Measurements from ENCODE around the gene BCKDHA. TPM values are rescaled to one million over a fixed set of nuclear protein-coding genes. Genes with fewer than 3 reads are reported as not detected.

The BCKDHA gene
- total RNA-seq, 1 donor from 2014 or later = 51.0 TPM

DNA sequence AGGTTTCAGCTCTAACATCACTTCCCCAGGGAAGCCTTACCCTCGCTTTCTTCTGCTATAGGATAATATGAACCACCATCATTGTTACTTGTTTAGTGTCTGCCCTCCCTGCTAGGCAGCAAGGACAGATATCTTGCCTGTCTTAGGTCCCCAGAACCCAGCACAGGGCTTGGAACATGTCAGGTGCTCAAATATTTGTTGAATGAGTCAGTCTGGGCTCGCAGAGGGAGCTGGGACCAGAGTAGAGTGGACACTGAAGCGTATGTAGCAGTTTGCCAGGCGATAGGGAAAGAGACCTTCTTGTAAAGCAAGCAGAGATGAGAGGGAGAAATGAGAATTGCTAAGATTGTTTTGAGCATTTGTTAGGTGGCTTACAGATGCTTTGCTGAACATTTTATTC lies 11.7 kb downstream of the BCKDHA start:
- Histone ChIP-seq H3K27me3 (ENCODE audit: low read depth) (no peaks in the 10 kb centered on the region), H3K27ac (replicated peaks) (peak overlapping the region; percentile 87), H3K4me3 (peak overlapping the region; percentile 2), H3K9me3 (replicated peaks) (no peaks in the 10 kb centered on the region), H3K4me1 (peaks cover 86% of the 10 kb centered on the region), H3K36me3 (peaks cover 19% of the 10 kb centered on the region)
- no peak for DNase-seq
- intact Hi-C loops (cut with micrococcal nuclease) = no loop called here
- TF ChIP-seq, protein P1, sequence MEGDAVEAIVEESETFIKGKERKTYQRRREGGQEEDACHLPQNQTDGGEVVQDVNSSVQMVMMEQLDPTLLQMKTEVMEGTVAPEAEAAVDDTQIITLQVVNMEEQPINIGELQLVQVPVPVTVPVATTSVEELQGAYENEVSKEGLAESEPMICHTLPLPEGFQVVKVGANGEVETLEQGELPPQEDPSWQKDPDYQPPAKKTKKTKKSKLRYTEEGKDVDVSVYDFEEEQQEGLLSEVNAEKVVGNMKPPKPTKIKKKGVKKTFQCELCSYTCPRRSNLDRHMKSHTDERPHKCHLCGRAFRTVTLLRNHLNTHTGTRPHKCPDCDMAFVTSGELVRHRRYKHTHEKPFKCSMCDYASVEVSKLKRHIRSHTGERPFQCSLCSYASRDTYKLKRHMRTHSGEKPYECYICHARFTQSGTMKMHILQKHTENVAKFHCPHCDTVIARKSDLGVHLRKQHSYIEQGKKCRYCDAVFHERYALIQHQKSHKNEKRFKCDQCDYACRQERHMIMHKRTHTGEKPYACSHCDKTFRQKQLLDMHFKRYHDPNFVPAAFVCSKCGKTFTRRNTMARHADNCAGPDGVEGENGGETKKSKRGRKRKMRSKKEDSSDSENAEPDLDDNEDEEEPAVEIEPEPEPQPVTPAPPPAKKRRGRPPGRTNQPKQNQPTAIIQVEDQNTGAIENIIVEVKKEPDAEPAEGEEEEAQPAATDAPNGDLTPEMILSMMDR (IDR thresholded peaks at IDR 0.05; ENCODE audit: borderline replicate concordance) = no peak

DNA sequence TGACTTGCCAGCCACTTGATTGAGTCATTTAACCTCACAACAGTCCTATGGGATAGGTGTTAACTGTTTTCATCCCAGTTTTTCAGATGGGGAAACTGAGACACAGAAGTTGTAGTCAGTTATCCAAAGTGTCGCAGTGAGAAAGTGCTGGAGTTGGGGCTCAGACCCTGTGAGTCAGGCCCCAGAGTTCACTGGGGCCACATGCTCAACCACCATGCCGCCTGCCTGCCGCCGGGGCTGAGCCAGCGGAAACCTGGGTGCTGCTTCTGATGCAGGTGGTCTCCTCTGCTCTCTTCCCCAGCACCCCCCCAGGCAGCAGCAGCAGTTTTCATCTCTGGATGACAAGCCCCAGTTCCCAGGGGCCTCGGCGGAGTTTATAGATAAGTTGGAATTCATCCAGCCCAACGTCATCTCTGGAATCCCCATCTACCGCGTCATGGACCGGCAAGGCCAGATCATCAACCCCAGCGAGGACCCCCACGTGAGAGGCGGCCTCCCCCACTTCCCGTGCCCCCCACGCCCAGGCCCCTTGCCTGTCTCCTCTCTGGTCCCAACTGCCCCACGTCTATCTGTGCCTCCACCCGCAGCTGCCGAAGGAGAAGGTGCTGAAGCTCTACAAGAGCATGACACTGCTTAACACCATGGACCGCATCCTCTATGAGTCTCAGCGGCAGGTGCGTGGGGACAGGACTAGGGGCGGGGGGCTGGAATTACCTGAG lies 12.9 kb downstream of the BCKDHA start:
- TF ChIP-seq, protein P1 (IDR thresholded peaks at IDR 0.05; ENCODE audit: borderline replicate concordance) = no peak
- no peak for DNase-seq
- H3K27ac ChIP-seq (replicated peaks) = peak overlapping the region; percentile 87

DNA sequence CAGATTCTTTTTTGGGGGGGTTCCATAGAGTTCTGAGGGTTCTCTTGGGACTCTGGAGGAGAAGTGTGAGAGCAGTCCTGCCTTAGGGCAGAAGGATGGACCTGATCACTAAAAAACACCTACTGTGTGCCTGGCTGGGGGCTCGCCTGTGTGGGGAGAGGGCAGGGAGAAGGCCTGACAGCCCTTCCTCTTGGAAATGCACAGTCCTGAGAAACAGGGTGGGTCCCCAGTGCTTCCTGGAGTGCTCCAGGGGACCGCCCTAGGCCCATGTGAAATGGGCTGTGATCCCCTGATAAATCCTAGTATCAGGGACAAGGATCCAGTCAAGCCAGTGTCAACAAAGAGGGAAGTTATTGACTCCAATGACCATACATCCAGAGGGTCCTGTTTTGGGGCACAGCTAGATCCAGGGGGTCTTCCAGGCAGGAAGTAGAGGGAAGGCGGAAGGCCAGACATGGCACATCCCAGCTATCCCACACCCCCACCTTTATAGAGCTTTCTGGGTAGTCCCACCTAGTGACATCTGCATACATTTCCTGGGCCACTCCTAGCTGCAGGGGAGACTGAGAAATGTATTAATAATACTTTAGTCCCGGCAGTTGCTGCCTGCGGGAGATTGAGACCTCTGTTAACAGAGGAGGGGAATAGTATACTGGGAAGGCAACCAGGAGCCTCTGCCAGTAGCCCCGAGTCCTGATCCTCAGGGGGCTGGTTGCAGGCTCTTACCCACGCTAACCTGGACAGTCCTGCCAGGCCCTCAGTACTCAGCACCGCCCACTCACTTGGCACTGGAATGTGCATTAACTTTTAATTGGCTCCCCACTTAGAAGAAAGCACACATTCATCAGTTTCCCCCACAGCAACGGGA lies 13.7 kb downstream of the BCKDHA start:
- intact Hi-C loops (cut with micrococcal nuclease) = no loop called here
- peaks cover 72% of the 10 kb centered on the region for H3K4me1 ChIP-seq
- no peak for DNase-seq
- no peaks in the 10 kb centered on the region for H3K27me3 ChIP-seq (ENCODE audit: low read depth)
- peaks cover 37% of the 10 kb centered on the region for H3K36me3 ChIP-seq
- TF ChIP-seq, protein P1 (IDR thresholded peaks at IDR 0.05; ENCODE audit: borderline replicate concordance) = no peak
- peak overlapping the region; percentile 87 for H3K27ac ChIP-seq (replicated peaks)
- no peak overlapping the region for H3K4me3 ChIP-seq
- no peaks in the 10 kb centered on the region for H3K9me3 ChIP-seq (replicated peaks)

More for the DNA sequence above, 12.9 kb downstream of the BCKDHA start:
- Histone ChIP-seq H3K4me1 (peaks cover 74% of the 10 kb centered on the region), H3K27me3 (ENCODE audit: low read depth) (no peaks in the 10 kb centered on the region), H3K4me3 (no peak overlapping the region), H3K36me3 (peaks cover 31% of the 10 kb centered on the region), H3K9me3 (replicated peaks) (no peaks in the 10 kb centered on the region)
- intact Hi-C loops (cut with micrococcal nuclease) = no loop called here

DNA sequence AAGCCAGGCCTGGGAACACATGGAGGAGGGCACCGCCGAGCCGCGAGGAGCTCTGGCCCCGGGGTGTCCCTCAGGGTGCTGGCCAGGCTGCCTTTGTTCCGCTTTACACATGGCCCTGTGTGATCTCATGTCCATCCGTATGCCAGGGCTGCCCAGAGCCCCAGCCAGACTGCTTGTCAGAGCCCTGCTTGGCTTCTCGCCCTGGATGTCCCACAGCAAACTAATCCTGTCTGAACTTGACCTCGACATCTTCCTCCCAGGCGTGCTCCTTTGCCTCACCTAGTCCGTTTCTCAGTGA lies 14.3 kb downstream of the BCKDHA start:
- H3K27me3 ChIP-seq (ENCODE audit: low read depth) = no peaks in the 10 kb centered on the region
- H3K4me3 ChIP-seq = no peak overlapping the region
- TF ChIP-seq, protein P1 (IDR thresholded peaks at IDR 0.05; ENCODE audit: borderline replicate concordance) = no peak
- DNase-seq = peak; percentile 80
- intact Hi-C loops (cut with micrococcal nuclease) = no loop called here
- H3K9me3 ChIP-seq (replicated peaks) = no peaks in the 10 kb centered on the region
- H3K4me1 ChIP-seq = peaks cover 69% of the 10 kb centered on the region
- peaks cover 42% of the 10 kb centered on the region for H3K36me3 ChIP-seq
- H3K27ac ChIP-seq (replicated peaks) = peak overlapping the region; percentile 87

DNA sequence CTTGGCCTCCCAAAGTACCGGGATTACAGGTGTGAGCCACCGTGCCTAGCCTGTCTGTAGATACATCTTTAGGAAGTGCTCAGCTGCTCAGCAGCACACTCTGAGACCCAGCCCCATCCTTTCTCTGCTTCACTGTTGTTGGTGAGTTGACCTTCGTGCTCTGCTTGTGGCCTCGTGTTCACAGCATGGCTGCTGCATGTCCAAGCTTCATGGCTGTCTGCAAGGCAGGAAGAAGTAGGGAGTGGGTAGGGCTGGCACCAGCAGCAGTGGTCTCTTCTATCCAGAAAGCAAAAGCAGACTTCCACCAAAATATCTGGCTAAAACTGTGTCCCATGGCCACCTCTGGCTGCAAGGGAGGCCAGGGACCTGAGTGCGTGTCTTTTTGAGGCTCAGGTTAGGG lies 15.3 kb downstream of the BCKDHA start:
- no peak for DNase-seq
- Histone ChIP-seq H3K4me1 (peaks cover 58% of the 10 kb centered on the region), H3K27ac (replicated peaks) (peak overlapping the region; percentile 87), H3K9me3 (replicated peaks) (no peaks in the 10 kb centered on the region), H3K27me3 (ENCODE audit: low read depth) (no peaks in the 10 kb centered on the region), H3K36me3 (peaks cover 53% of the 10 kb centered on the region), H3K4me3 (no peak overlapping the region)
- TF ChIP-seq, protein P1 (IDR thresholded peaks at IDR 0.05; ENCODE audit: borderline replicate concordance) = no peak
- intact Hi-C loops (cut with micrococcal nuclease) = no loop called here
